ENCODE data around the gene GRIA1. TPM values are rescaled to one million over a fixed set of nuclear protein-coding genes. Genes with fewer than 3 reads are reported as not detected.

The GRIA1 gene
- total and polyA plus RNA-seq, 10 of the 15 experiments (the other 5 are each of a cell fraction or from before 2014, with no cell fraction given), result 0.04 to 0.18 (median 0.04) TPM; not detected in 7

DNA sequence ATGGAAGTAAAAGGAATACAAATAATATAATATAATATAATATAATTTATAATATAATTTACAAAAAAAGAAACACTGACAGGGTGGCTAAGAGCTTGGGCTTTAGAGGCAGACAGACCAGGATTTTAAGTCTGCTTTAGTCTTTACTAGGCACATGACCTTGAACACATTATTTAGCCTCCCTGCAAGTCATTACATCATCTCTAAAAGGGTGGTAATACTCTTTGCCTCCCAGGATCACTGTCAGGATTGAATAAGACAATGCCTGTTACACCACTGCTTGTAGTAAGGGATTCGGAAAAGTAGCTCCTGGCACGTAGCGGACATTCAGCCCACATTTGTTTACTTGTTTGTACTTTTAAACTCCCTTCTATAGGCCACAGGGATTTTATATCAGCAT, 199.8 kb downstream of the GRIA1 start:
- 68% methylated on average over 3 of the region's 3 CpGs for whole genome bisulfite sequencing (ENCODE audit: insufficient coverage, insufficient replicate concordance, low lambda C conversion rate, missing lambda C conversion rate)
- FAIRE-seq (no peak), ATAC-seq (no peak), DNase-seq (ENCODE audit: low read depth, low spot score) (no peak)
- Histone ChIP-seq H3K9ac (ENCODE audit: control insufficient read depth, insufficient read depth, low read length) (no peak overlapping the region), H3K4me2 (ENCODE audit: control insufficient read depth, insufficient read depth) (no peak overlapping the region), H3K27me3 (replicated peaks in 1 of 2; ENCODE audit: control insufficient read depth in 2 of 2, insufficient read depth in 2 of 2, low read length in 1 of 2) (0 out of 4 replicates have a peak, but pooled peaks cover 0 to 2% of the 10 kb centered on the region in 2 experiments), H2AFZ (ENCODE audit: control insufficient read depth, low read depth, low read length) (no peak overlapping the region), H3K79me2 (ENCODE audit: control insufficient read depth, insufficient read depth, low read length) (no peaks in the 10 kb centered on the region), H3K4me1 (ENCODE audit: control insufficient read depth, insufficient read depth, low read length) (no peaks in the 10 kb centered on the region), H3K9me3 (replicated peaks; ENCODE audit: control insufficient read depth, insufficient read depth, low read length) (no peaks in the 10 kb centered on the region), H3K4me3 (no peak overlapping the region), H3K36me3 (ENCODE audit: control insufficient read depth in 2 of 2, insufficient read depth in 2 of 2, low read length in 1 of 2) (no peaks in the 10 kb centered on the region), H3K27ac (ENCODE audit: control insufficient read depth, insufficient read depth) (no peak overlapping the region), H4K20me1 (ENCODE audit: control insufficient read depth, insufficient read depth) (no peaks in the 10 kb centered on the region)
- ChIA-PET CTCF (no interaction called here), RAD21 (ENCODE audit: unreplicated experiment) (no interaction called here), POLR2A (no interaction called here), SMC1A (ENCODE audit: uncharacterized antibody, unreplicated experiment) (no interaction called here)
- in situ Hi-C loops (cut with MboI) (no loop called here), intact Hi-C loops (cut with micrococcal nuclease; ENCODE audit: unreplicated experiment) (no loop called here)
- BruUV-seq (replicated peaks), result no TSS peak
- TF ChIP-seq SMC3 (IDR thresholded peaks at IDR 0.05; ENCODE audit: borderline replicate concordance, low read length) (no peak), POLR2AphosphoS2 (IDR thresholded peaks at IDR 0.05; ENCODE audit: low read depth, low read length) (no peak), NR2C2 (IDR thresholded peaks at IDR 0.05; ENCODE audit: borderline replicate concordance, control insufficient read depth, insufficient read length, low read depth) (no peak), RAD21 (IDR thresholded peaks at IDR 0.05; ENCODE audit: insufficient read depth, low read depth, low read length) (no peak), JUNB (IDR thresholded peaks at IDR 0.05) (no peak), NR2C1 (IDR thresholded peaks at IDR 0.05) (no peak), SUZ12 (IDR thresholded peaks at IDR 0.05; ENCODE audit: unreplicated experiment) (no peak), HDGF (IDR thresholded peaks at IDR 0.05) (no peak), LARP7 (IDR thresholded peaks at IDR 0.05) (no peak), BHLHE40 (IDR thresholded peaks at IDR 0.05; ENCODE audit: borderline replicate concordance in 1 of 2, low read depth in 2 of 2, low read length in 1 of 2) (no peak), CREB1 (IDR thresholded peaks at IDR 0.05; ENCODE audit: low read depth) (no peak), RAD51 (IDR thresholded peaks at IDR 0.05) (no peak), SPI1 (IDR thresholded peaks at IDR 0.05; ENCODE audit: borderline replicate concordance, insufficient read depth, low read depth, low read length) (no peak), GATAD2B (conservative IDR thresholded peaks at IDR 0.05; ENCODE audit: low read depth) (no peak), ZNF217 (IDR thresholded peaks at IDR 0.05) (no peak), ZBTB11 (CRISPR knock-in tag; IDR thresholded peaks at IDR 0.05) (no peak), NBN (IDR thresholded peaks at IDR 0.05) (no peak)
- TF ChIP-seq, protein P1, sequence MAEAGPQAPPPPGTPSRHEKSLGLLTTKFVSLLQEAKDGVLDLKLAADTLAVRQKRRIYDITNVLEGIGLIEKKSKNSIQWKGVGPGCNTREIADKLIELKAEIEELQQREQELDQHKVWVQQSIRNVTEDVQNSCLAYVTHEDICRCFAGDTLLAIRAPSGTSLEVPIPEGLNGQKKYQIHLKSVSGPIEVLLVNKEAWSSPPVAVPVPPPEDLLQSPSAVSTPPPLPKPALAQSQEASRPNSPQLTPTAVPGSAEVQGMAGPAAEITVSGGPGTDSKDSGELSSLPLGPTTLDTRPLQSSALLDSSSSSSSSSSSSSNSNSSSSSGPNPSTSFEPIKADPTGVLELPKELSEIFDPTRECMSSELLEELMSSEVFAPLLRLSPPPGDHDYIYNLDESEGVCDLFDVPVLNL (IDR thresholded peaks at IDR 0.05; ENCODE audit: low read depth, low read length), result no peak

Measured in GM12878 (cell line).